Muscle layer of duodenum (tissue), 2 donors: ENCODE results near the gene PKHD1.
"Not testable (repeated sequence)": the region's sequence is repeated elsewhere in the genome, so short reads cannot be mapped to it uniquely, and the experiment has no call there.

ENCODE experiments used
- H3K27ac ChIP-seq: one replicate; pipeline ENCODE4 v1.7.0; 2013; ENCODE audit warnings: mild to moderate bottlenecking, low read length
- H3K27me3 ChIP-seq: one replicate; pipeline ENCODE4 v1.7.0; 2013; ENCODE audit warnings: low read depth, mild to moderate bottlenecking, control low read depth, low read length
- H3K36me3 ChIP-seq, 2 donors: one replicate each; pipeline ENCODE4 v1.7.0; 2013; ENCODE audit warnings: low read length in 2 of 2, control low read depth in 1 of 2, mild to moderate bottlenecking in 1 of 2; ENCODE audit not compliant: insufficient read depth in 2 of 2, control insufficient read depth in 1 of 2
- H3K4me1 ChIP-seq, 2 donors: one replicate each; pipeline ENCODE4 v1.7.0; 2013; ENCODE audit warnings: low read length in 2 of 2, mild to moderate bottlenecking in 2 of 2, control low read depth in 1 of 2, moderate library complexity in 1 of 2; ENCODE audit not compliant: insufficient read depth in 2 of 2, control insufficient read depth in 1 of 2
- H3K4me3 ChIP-seq, 2 donors: one replicate each; pipeline ENCODE4 v1.7.0; 2013; ENCODE audit warnings: low read length in 2 of 2, low read depth in 1 of 2, mild to moderate bottlenecking in 1 of 2
- H3K9me3 ChIP-seq, 2 donors: one replicate each; pipeline ENCODE4 v1.7.0; 2013; ENCODE audit warnings: low read length in 2 of 2, control low read depth in 1 of 2, mild to moderate bottlenecking in 1 of 2; ENCODE audit not compliant: control insufficient read depth in 1 of 2
- donor health status: healthy.

PKHD1 gene

GRCh38 chr6:51868591-51869355, 218.6 kb downstream of the PKHD1 start:
- no peak overlapping the region for H3K4me3 ChIP-seq
- no peak overlapping the region for H3K27ac ChIP-seq
- no peaks in the 10 kb centered on the region for H3K4me1 ChIP-seq
- no peaks in the 10 kb centered on the region for H3K27me3 ChIP-seq
- H3K9me3 ChIP-seq = no peaks in the 10 kb centered on the region
- no peaks in the 10 kb centered on the region for H3K36me3 ChIP-seq

- Histone ChIP-seq H3K36me3 (no peaks in the 10 kb centered on the region), H3K9me3 (no peaks in the 10 kb centered on the region)
Measured at GRCh38 chr6:51866867-51867266, 220.5 kb downstream of the PKHD1 start.

GRCh38 chr6:51865996-51866395, 221.4 kb downstream of the PKHD1 start:
- H3K4me3 ChIP-seq = no peak overlapping the region
- H3K36me3 ChIP-seq = no peaks in the 10 kb centered on the region
- H3K4me1 ChIP-seq = no peaks in the 10 kb centered on the region
- no peaks in the 10 kb centered on the region for H3K9me3 ChIP-seq
- no peaks in the 10 kb centered on the region for H3K27me3 ChIP-seq
- no peak overlapping the region for H3K27ac ChIP-seq

More at GRCh38 chr6:51866867-51867266, 220.5 kb downstream of the PKHD1 start:
- no peaks in the 10 kb centered on the region for H3K4me1 ChIP-seq
- no peak overlapping the region for H3K4me3 ChIP-seq
- no peaks in the 10 kb centered on the region for H3K27me3 ChIP-seq
- H3K27ac ChIP-seq = no peak overlapping the region

DNA sequence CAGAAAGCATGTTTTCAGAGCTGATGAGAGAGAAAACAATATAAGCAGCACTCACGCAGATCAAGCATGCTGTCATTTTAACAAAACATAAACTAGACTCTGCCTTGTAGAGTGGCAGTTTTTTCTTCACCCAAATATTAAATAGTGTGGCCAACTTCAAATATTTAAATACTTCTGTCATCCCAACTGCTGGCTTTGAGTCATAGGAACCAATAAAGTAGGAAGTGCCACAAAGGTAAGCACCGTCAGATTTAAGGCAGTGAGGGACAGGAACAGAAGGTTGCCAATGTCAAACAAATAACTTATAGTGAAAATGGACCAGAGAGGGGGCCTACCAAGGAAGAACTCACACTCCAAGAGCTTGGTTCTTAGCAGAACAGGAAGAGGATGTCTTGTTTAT, 222.2 kb downstream of the PKHD1 start:
- H3K4me1 ChIP-seq = no peaks in the 10 kb centered on the region
- no peak overlapping the region for H3K27ac ChIP-seq
- H3K27me3 ChIP-seq = no peaks in the 10 kb centered on the region
- no peak overlapping the region for H3K4me3 ChIP-seq
- H3K36me3 ChIP-seq = no peaks in the 10 kb centered on the region
- H3K9me3 ChIP-seq = no peaks in the 10 kb centered on the region

- Histone ChIP-seq H3K4me1 (no peaks in the 10 kb centered on the region), H3K36me3 (no peaks in the 10 kb centered on the region), H3K27me3 (no peaks in the 10 kb centered on the region), H3K9me3 (peaks cover 0 to 2% of the 10 kb centered on the region in 2 donors), H3K27ac (no peak overlapping the region), H3K4me3 (no peak overlapping the region)
Measured at GRCh38 chr6:51857134-51857533, 230.3 kb downstream of the PKHD1 start.

DNA sequence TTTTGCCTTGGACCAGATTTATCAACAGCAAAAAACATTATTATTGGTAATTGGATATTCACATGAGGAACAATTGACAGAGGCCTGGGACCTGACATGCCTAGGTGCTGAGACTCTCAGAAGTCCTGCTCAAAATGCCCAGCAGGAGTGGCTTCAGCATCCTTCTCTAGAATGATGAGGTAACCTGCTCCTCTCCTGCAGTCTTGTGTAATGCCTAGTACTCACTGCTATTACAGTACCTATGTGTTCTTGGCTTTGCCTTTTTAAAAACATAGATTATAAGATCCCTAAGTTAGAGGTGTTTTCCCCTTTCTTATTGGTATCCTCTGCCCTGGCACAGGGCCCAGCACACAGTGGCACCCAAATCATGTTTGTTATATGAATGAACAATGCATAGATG, 230.9 kb downstream of the PKHD1 start:
- Histone ChIP-seq H3K36me3 (no peaks in the 10 kb centered on the region), H3K27me3 (no peaks in the 10 kb centered on the region), H3K27ac (no peak overlapping the region), H3K4me3 (no peak overlapping the region), H3K4me1 (no peaks in the 10 kb centered on the region), H3K9me3 (peaks cover 0 to 2% of the 10 kb centered on the region in 2 donors)

GRCh38 chr6:51855310-51856082, 231.9 kb downstream of the PKHD1 start:
- Histone ChIP-seq H3K36me3 (no peaks in the 10 kb centered on the region), H3K27ac (no peak overlapping the region), H3K9me3 (peaks cover 0 to 2% of the 10 kb centered on the region in 2 donors), H3K4me1 (no peaks in the 10 kb centered on the region), H3K27me3 (no peaks in the 10 kb centered on the region), H3K4me3 (no peak overlapping the region)

- Histone ChIP-seq H3K27me3 (no peaks in the 10 kb centered on the region), H3K4me3 (no peak overlapping the region), H3K27ac (no peak overlapping the region), H3K4me1 (no peaks in the 10 kb centered on the region), H3K36me3 (no peaks in the 10 kb centered on the region), H3K9me3 (peaks cover 0 to 2% of the 10 kb centered on the region in 2 donors)
Measured at GRCh38 chr6:51854876-51855275, 232.5 kb downstream of the PKHD1 start.

DNA sequence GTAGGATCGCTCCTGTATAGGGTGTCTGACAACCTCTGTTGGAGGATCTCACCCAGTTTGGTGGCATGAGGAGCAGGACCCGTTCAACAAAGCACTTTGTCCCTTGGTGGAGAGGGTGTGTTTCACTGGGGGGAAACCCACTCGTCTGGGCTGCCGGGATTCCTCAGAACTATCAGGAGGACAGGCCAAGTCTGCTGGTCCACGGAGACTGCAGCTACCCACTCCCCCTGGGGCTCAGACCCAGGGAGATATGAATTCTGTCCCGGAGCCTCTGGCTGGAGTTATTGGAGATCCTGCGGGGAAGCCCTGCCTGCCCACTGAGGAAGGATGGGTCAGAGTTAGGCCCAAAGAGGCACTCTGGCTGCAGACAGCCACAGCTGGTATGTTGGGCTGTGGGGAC, 233.1 kb downstream of the PKHD1 start:
- Histone ChIP-seq H3K4me1 (no peaks in the 10 kb centered on the region), H3K27ac (no peak overlapping the region), H3K9me3 (peaks cover 0 to 2% of the 10 kb centered on the region in 2 donors), H3K27me3 (no peaks in the 10 kb centered on the region), H3K4me3 (no peak overlapping the region), H3K36me3 (no peaks in the 10 kb centered on the region)

GRCh38 chr6:51853109-51853508, 234.3 kb downstream of the PKHD1 start:
- H3K9me3 ChIP-seq, H3K4me3 ChIP-seq, H3K27me3 ChIP-seq, H3K36me3 ChIP-seq, H3K27ac ChIP-seq, H3K4me1 ChIP-seq: not testable (repeated sequence)

GRCh38 chr6:51846531-51846930, 240.9 kb downstream of the PKHD1 start:
- no peaks in the 10 kb centered on the region for H3K36me3 ChIP-seq
- no peaks in the 10 kb centered on the region for H3K27me3 ChIP-seq
- H3K4me3 ChIP-seq = no peak overlapping the region
- H3K4me1 ChIP-seq = no peaks in the 10 kb centered on the region
- no peak overlapping the region for H3K27ac ChIP-seq
- H3K9me3 ChIP-seq = peaks cover 0 to 2% of the 10 kb centered on the region in 2 donors
